GM12878 (cell line): ENCODE measurements around the gene COL23A1.

Experiments
- CTCF ChIP-seq, 3 experiments: IDR thresholded peaks in 2 of 3; conservative IDR thresholded peaks in 1 of 3; 2 replicates each; pipeline ENCODE4 v1.5.1; 2011; ENCODE audit warnings: low read depth in 3 of 3, low read length in 3 of 3, mild to moderate bottlenecking in 3 of 3, control low read depth in 2 of 3, moderate library complexity in 2 of 3, inconsistent platforms in 1 of 3, mixed read lengths in 1 of 3; ENCODE audit not compliant: control insufficient read depth in 2 of 3, insufficient read depth in 1 of 3; ENCODE audit errors: extremely low read depth in 1 of 3
- EZH2 ChIP-seq: IDR thresholded peaks from 2 replicates; pipeline ENCODE4 v1.6.1; 2012; ENCODE audit warnings: low read depth, mild to moderate bottlenecking, control low read depth, inconsistent platforms, low read length, borderline replicate concordance; ENCODE audit not compliant: control insufficient read depth
- HDAC2 ChIP-seq: fragments of 200-600 bp; sonication (generic); IDR thresholded peaks from 2 replicates; pipeline ENCODE4 v1.6.1; 2017
- MAX ChIP-seq: IDR thresholded peaks from 2 replicates; pipeline ENCODE4 v1.6.1; 2012; ENCODE audit warnings: low read depth, low read length, improper control_type of control experiment
- POLR2A ChIP-seq: IDR thresholded peaks from 2 replicates; pipeline ENCODE4 v1.6.1; 2011; ENCODE audit warnings: low read depth, mild to moderate bottlenecking, low read length
- RB1 ChIP-seq: fragments of 450-650 bp; formaldehyde crosslinking; IDR thresholded peaks from 2 replicates; pipeline ENCODE4 v1.6.1; 2017; ENCODE audit warnings: mild to moderate bottlenecking, borderline replicate concordance
- REST ChIP-seq: IDR thresholded peaks from 2 replicates; pipeline ENCODE4 v1.6.1; 2012; ENCODE audit warnings: mild to moderate bottlenecking, low read depth, low read length
- ZBTB11 ChIP-seq: fragments of 450-650 bp; formaldehyde crosslinking; IDR thresholded peaks from 2 replicates; pipeline ENCODE4 v1.5.0; 2022; ENCODE audit warnings: mild to moderate bottlenecking, missing genetic modification characterization

GRCh38 chr5:178301641-178302040 lies 288.6 kb downstream of the COL23A1 start:
- TF ChIP-seq HDAC2 (no peak), CTCF (IDR thresholded peaks at IDR 0.05 in 2 of 3, conservative IDR thresholded peaks at IDR 0.05 in 1 of 3; ENCODE audit: control insufficient read depth in 2 of 3, extremely low read depth in 1 of 3, insufficient read depth in 1 of 3, low read depth in 3 of 3, low read length in 3 of 3) (no peak), REST (no peak), MAX (no peak), RB1 (no peak), EZH2 (no peak), ZBTB11 (CRISPR knock-in tag) (no peak), POLR2A (no peak)
